T-helper 2 cell treated with Interferon-gamma antibody and Interleukin-4, amounts not matched to agents 5 μg/mL and 100 μg/mL, for 36 hours (primary cell): ENCODE results near the gene BRCA2.
A peak's percentile ranks its signal among the peaks of the same experiment; 100 is the strongest.

Source experiments
- DNase-seq: peaks from one replicate; pipeline ENCODE4 v3.0.0; 2021; ENCODE audit warnings: low spot score
- H3K27ac Mint-ChIP-seq: one replicate; pipeline ENCODE4 v1.8.0; 2021; ENCODE audit warnings: mild to moderate bottlenecking, mixed read lengths
- H3K27me3 Mint-ChIP-seq: one replicate; pipeline ENCODE4 v1.8.0; 2021; ENCODE audit warnings: low read depth, mixed read lengths
- H3K36me3 Mint-ChIP-seq: one replicate; pipeline ENCODE4 v1.8.0; 2021; ENCODE audit warnings: low read depth, mixed read lengths
- H3K4me1 Mint-ChIP-seq: one replicate; pipeline ENCODE4 v1.8.0; 2021; ENCODE audit warnings: low read depth, mixed read lengths
- H3K4me3 Mint-ChIP-seq: one replicate; pipeline ENCODE4 v1.8.0; 2022; ENCODE audit warnings: mild to moderate bottlenecking, moderate library complexity, mixed read lengths
- H3K9me3 Mint-ChIP-seq: one replicate; pipeline ENCODE4 v1.8.0; 2021; ENCODE audit warnings: mixed read lengths

BRCA2 gene

GRCh38 chr13:32438871-32439270 lies 123.6 kb downstream of the BRCA2 start:
- Mint-ChIP-seq H3K27me3 (no peaks in the 10 kb centered on the region), H3K36me3 (no peaks in the 10 kb centered on the region), H3K4me1 (peaks cover 5% of the 10 kb centered on the region), H3K4me3 (no peak overlapping the region), H3K9me3 (no peaks in the 10 kb centered on the region), H3K27ac (no peak overlapping the region)
- no peak for DNase-seq

GRCh38 chr13:32443111-32443510 lies 127.8 kb downstream of the BRCA2 start:
- Mint-ChIP-seq H3K4me1 (peaks cover 11% of the 10 kb centered on the region), H3K27ac (no peak overlapping the region), H3K36me3 (no peaks in the 10 kb centered on the region), H3K9me3 (no peaks in the 10 kb centered on the region), H3K4me3 (no peak overlapping the region), H3K27me3 (no peaks in the 10 kb centered on the region)
- DNase-seq: peak; percentile 13

GRCh38 chr13:32445461-32445860 lies 130.2 kb downstream of the BRCA2 start:
- Mint-ChIP-seq H3K9me3 (no peaks in the 10 kb centered on the region), H3K27ac (no peak overlapping the region), H3K36me3 (no peaks in the 10 kb centered on the region), H3K4me1 (peaks cover 15% of the 10 kb centered on the region), H3K27me3 (no peaks in the 10 kb centered on the region), H3K4me3 (no peak overlapping the region)
- no peak for DNase-seq

- Mint-ChIP-seq H3K27me3 (no peaks in the 10 kb centered on the region), H3K4me1 (peaks cover 15% of the 10 kb centered on the region), H3K4me3 (no peak overlapping the region), H3K9me3 (no peaks in the 10 kb centered on the region), H3K27ac (no peak overlapping the region), H3K36me3 (no peaks in the 10 kb centered on the region)
- no peak for DNase-seq
These were observed 130.9 kb downstream of the BRCA2 start for GRCh38 chr13:32446220-32446619.

GRCh38 chr13:32446773-32447465 lies 131.6 kb downstream of the BRCA2 start:
- DNase-seq: no peak
- no peaks in the 10 kb centered on the region for H3K27me3 Mint-ChIP-seq
- H3K4me1 Mint-ChIP-seq: peaks cover 15% of the 10 kb centered on the region
- no peaks in the 10 kb centered on the region for H3K9me3 Mint-ChIP-seq
- no peak overlapping the region for H3K4me3 Mint-ChIP-seq
- no peaks in the 10 kb centered on the region for H3K36me3 Mint-ChIP-seq
- no peak overlapping the region for H3K27ac Mint-ChIP-seq

GRCh38 chr13:32447894-32448623 lies 132.8 kb downstream of the BRCA2 start:
- H3K9me3 Mint-ChIP-seq: no peaks in the 10 kb centered on the region
- no peak for DNase-seq
- H3K4me1 Mint-ChIP-seq: peaks cover 11% of the 10 kb centered on the region
- no peaks in the 10 kb centered on the region for H3K36me3 Mint-ChIP-seq
- no peaks in the 10 kb centered on the region for H3K27me3 Mint-ChIP-seq
- no peak overlapping the region for H3K4me3 Mint-ChIP-seq
- peak overlapping the region; percentile 1 for H3K27ac Mint-ChIP-seq

GRCh38 chr13:32448972-32449371 lies 133.7 kb downstream of the BRCA2 start:
- H3K27ac Mint-ChIP-seq: no peak overlapping the region
- no peak overlapping the region for H3K4me3 Mint-ChIP-seq
- H3K27me3 Mint-ChIP-seq: no peaks in the 10 kb centered on the region
- no peak for DNase-seq
- H3K9me3 Mint-ChIP-seq: no peaks in the 10 kb centered on the region
- H3K4me1 Mint-ChIP-seq: peaks cover 16% of the 10 kb centered on the region
- no peaks in the 10 kb centered on the region for H3K36me3 Mint-ChIP-seq
